Keratinocyte (primary cell): ENCODE results near the gene MXI1. TPM values are rescaled to one million over a fixed set of nuclear protein-coding genes. Genes with fewer than 3 reads are reported as not detected.
A peak's percentile ranks its signal among the peaks of the same experiment; 100 is the strongest.

ENCODE experiments used
- DNase-seq: peaks from one replicate; pipeline ENCODE4 v3.0.0-alpha.2; 2011; ENCODE audit warnings: low read depth, missing footprints, low spot score
- FAIRE-seq: peaks from 2 replicates; lab custom pipeline; 2011; peaks lifted over from hg19 to GRCh38; lab: Jason Lieb, UNC
- H2AFZ ChIP-seq: 2 replicates; pipeline ENCODE4 v1.6.0; 2012; ENCODE audit warnings: low read length, control low read depth, inconsistent platforms; ENCODE audit not compliant: control insufficient read depth
- H3K27ac ChIP-seq: 2 replicates; pipeline ENCODE4 v1.5.1; 2011; ENCODE audit warnings: low read length; ENCODE audit not compliant: control insufficient read depth, insufficient read depth
- H3K27me3 ChIP-seq: 3 replicates; pipeline ENCODE4 v1.6.0; 2011; ENCODE audit warnings: low read length; ENCODE audit not compliant: control insufficient read depth, insufficient read depth; ENCODE audit errors: extremely low read depth
- H3K36me3 ChIP-seq, 2 experiments: 2 replicates in 1 of 2; 3 replicates in 1 of 2; pipeline ENCODE4 v1.5.1; 2011; ENCODE audit warnings: low read length in 2 of 2, mild to moderate bottlenecking in 1 of 2; ENCODE audit not compliant: control insufficient read depth in 2 of 2, insufficient read depth in 2 of 2; ENCODE audit errors: extremely low read depth in 1 of 2
- H3K4me1 ChIP-seq: 3 replicates; pipeline ENCODE4 v1.5.1; 2011; ENCODE audit warnings: low read length; ENCODE audit not compliant: control insufficient read depth, insufficient read depth; ENCODE audit errors: extremely low read depth
- H3K4me2 ChIP-seq: 3 replicates; pipeline ENCODE4 v1.6.0; 2011; ENCODE audit warnings: low read depth, low read length; ENCODE audit not compliant: control insufficient read depth, insufficient read depth; ENCODE audit errors: extremely low read depth
- H3K4me3 ChIP-seq, 3 experiments: fragments of 200-600 bp in 1 of 3; sonication (generic) in 1 of 3; 2 replicates in 2 of 3; 3 replicates in 1 of 3; pipeline ENCODE4 v1.5.1; 2011 to 2016; ENCODE audit warnings: low read length in 3 of 3, mild to moderate bottlenecking in 3 of 3, control low read depth in 2 of 3, inconsistent platforms in 1 of 3, low read depth in 1 of 3, mixed read lengths in 1 of 3, mixed run types in 1 of 3, moderate library complexity in 1 of 3; ENCODE audit not compliant: control insufficient read depth in 2 of 3, insufficient read depth in 2 of 3; ENCODE audit errors: extremely low read depth in 1 of 3
- H3K79me2 ChIP-seq: 2 replicates; pipeline ENCODE4 v1.6.0; 2012; ENCODE audit warnings: low read length; ENCODE audit not compliant: control insufficient read depth, insufficient read depth
- H3K9ac ChIP-seq: 3 replicates; pipeline ENCODE4 v1.6.0; 2011; ENCODE audit warnings: low read length; ENCODE audit not compliant: control insufficient read depth, insufficient read depth; ENCODE audit errors: extremely low read depth
- H3K9me1 ChIP-seq: 3 replicates; pipeline ENCODE4 v1.6.0; 2011; ENCODE audit warnings: low read length; ENCODE audit not compliant: control insufficient read depth, insufficient read depth; ENCODE audit errors: extremely low read depth
- H3K9me3 ChIP-seq: 2 replicates; pipeline ENCODE4 v1.5.1; 2012; ENCODE audit warnings: low read depth, low read length; ENCODE audit not compliant: control insufficient read depth
- H4K20me1 ChIP-seq: 3 replicates; pipeline ENCODE4 v1.6.0; 2011; ENCODE audit warnings: low read length; ENCODE audit not compliant: control insufficient read depth, insufficient read depth; ENCODE audit errors: extremely low read depth
- EZH2 ChIP-seq: IDR thresholded peaks from one replicate; pipeline ENCODE4 v1.6.1; 2012; ENCODE audit warnings: inconsistent platforms, mild to moderate bottlenecking, low read length, moderate library complexity
- dilution Hi-C: fragments of 300-500 bp; cut with MboI; formaldehyde crosslinking; loops from one replicate; pipeline ENCODE4 v1.7.0; 2020; ENCODE audit warnings: low sequenced_read_pairs; ENCODE audit not compliant: extremely low pct_ligation_motif_present
- polyA plus RNA-seq, 5 experiments: library from polyadenylated mRNA; depleted of rRNA in 3 of 5; stranded (reverse) in 3 of 5; stranded (forward) in 1 of 5; unstranded in 1 of 5; fragments of >200 nt; gene quantifications; 1 replicate in 1 of 5; 2 replicates in 3 of 5; 3 replicates in 1 of 5; pipeline versions ENCODE4 v1.2.1 to v1.2.3, GENCODE V29; 2011 to 2012; ENCODE audit warnings: missing spikeins in 2 of 5, low read depth in 1 of 5, low replicate concordance in 1 of 5
- TF ChIP-seq, protein P1 (sequence below), 3 experiments: IDR thresholded peaks in 1 of 3; conservative IDR thresholded peaks in 1 of 3; optimal IDR thresholded peaks in 1 of 3; 2 replicates in 2 of 3; 3 replicates in 1 of 3; pipeline versions ENCODE3 to v1.5.1; 2011; ENCODE audit warnings: low read length in 3 of 3, mild to moderate bottlenecking in 3 of 3, moderate library complexity in 2 of 3, control low read depth in 1 of 3, inconsistent platforms in 1 of 3; ENCODE audit not compliant: insufficient read depth in 2 of 3; ENCODE audit errors: extremely low read depth in 1 of 3

MXI1 gene
- polyA plus RNA-seq, 1 donor (not counting 4 experiments of a cell fraction or from before 2014, with no cell fraction given) = 17.8 TPM

DNA sequence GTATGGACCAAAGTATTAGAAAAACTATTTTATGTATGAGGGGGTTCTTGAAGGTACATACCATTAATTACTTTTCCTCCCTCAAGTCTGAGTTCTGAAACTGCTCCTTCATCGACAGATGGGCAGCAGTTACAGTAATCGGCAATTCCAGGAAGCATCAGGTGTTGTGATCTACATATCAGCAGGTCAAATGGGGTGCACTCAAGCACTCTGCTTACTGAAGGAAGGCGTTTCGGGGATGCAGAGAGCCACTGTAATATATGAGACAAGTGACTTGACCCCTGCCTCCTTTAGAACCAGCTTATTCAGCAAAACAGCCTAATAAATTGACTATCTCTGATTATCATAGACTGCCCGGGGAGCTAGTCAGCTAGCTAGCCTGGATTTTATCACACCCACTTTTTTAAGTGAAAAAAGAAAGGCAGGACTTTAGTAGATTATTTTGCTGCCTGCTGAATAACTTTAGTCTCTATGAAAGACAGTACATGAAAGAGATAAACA lies 93.1 kb downstream of the MXI1 start:
- Histone ChIP-seq H3K27me3 (no peaks in the 10 kb centered on the region), H3K4me2 (no peak overlapping the region), H2AFZ (no peak overlapping the region), H3K9ac (no peak overlapping the region), H3K79me2 (peaks cover 64% of the 10 kb centered on the region), H3K9me1 (no peaks in the 10 kb centered on the region), H3K9me3 (no peaks in the 10 kb centered on the region), H3K36me3 (peaks cover 17 to 45% of the 10 kb centered on the region in 2 experiments), H3K27ac (no peak overlapping the region), H4K20me1 (peaks cover 6% of the 10 kb centered on the region), H3K4me3 (no peak overlapping the region), H3K4me1 (peaks cover 20% of the 10 kb centered on the region)
- no peak for DNase-seq
- dilution Hi-C loops = loop anchor here (25.0 kb wide), 2 partner anchors 262 to 587 kb away; partner anchors contain the start of gene SMC3
- FAIRE-seq = no peak
- TF ChIP-seq, protein P1, sequence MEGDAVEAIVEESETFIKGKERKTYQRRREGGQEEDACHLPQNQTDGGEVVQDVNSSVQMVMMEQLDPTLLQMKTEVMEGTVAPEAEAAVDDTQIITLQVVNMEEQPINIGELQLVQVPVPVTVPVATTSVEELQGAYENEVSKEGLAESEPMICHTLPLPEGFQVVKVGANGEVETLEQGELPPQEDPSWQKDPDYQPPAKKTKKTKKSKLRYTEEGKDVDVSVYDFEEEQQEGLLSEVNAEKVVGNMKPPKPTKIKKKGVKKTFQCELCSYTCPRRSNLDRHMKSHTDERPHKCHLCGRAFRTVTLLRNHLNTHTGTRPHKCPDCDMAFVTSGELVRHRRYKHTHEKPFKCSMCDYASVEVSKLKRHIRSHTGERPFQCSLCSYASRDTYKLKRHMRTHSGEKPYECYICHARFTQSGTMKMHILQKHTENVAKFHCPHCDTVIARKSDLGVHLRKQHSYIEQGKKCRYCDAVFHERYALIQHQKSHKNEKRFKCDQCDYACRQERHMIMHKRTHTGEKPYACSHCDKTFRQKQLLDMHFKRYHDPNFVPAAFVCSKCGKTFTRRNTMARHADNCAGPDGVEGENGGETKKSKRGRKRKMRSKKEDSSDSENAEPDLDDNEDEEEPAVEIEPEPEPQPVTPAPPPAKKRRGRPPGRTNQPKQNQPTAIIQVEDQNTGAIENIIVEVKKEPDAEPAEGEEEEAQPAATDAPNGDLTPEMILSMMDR (optimal IDR thresholded peaks at IDR 0.05 in 1 of 3, IDR thresholded peaks at IDR 0.05 in 1 of 3, conservative IDR thresholded peaks at IDR 0.05 in 1 of 3; ENCODE audit: extremely low read depth in 1 of 3, insufficient read depth in 2 of 3, low read length in 3 of 3) = no peak
- no peak for TF ChIP-seq EZH2

DNA sequence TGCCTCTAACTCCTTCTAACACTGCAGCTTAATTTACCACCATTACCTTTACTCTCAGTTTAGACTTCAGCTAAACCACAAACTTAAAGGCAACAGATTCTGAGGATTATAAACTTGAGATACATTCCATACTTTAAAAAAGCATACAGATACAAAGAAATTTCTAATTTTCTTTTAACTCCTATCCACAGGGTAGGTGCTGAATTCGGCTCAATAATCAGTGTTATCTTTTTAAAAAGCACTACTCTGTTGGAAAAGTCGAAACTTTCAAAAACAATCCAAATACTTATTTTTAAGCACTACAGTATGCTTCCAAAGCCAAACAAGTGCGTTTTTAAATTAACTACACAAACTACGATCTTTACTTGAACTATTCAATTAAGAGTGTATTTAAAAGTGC lies 96.3 kb downstream of the MXI1 start:
- H3K79me2 ChIP-seq = peaks cover 55% of the 10 kb centered on the region
- peak overlapping the region; percentile 78 to 97 (median 92) for H3K4me3 ChIP-seq
- no peaks in the 10 kb centered on the region for H3K9me1 ChIP-seq
- FAIRE-seq (no peak), DNase-seq (no peak)
- TF ChIP-seq EZH2 = no peak
- TF ChIP-seq, protein P1 (optimal IDR thresholded peaks at IDR 0.05 in 1 of 3, IDR thresholded peaks at IDR 0.05 in 1 of 3, conservative IDR thresholded peaks at IDR 0.05 in 1 of 3; ENCODE audit: extremely low read depth in 1 of 3, insufficient read depth in 2 of 3, low read length in 3 of 3) = no peak
- H3K9me3 ChIP-seq = no peaks in the 10 kb centered on the region
- peaks cover 7 to 27% of the 10 kb centered on the region in 2 experiments for H3K36me3 ChIP-seq
- H3K4me1 ChIP-seq = peaks cover 33% of the 10 kb centered on the region
- H3K27ac ChIP-seq = peak overlapping the region; percentile 84
- peak overlapping the region; percentile 96 for H3K9ac ChIP-seq
- peaks cover 6% of the 10 kb centered on the region for H4K20me1 ChIP-seq
- dilution Hi-C loops = loop anchor here (25.0 kb wide), 2 partner anchors 259 to 584 kb away; partner anchors contain the start of gene SMC3
- no peaks in the 10 kb centered on the region for H3K27me3 ChIP-seq
- peak overlapping the region; percentile 95 for H3K4me2 ChIP-seq
- H2AFZ ChIP-seq = no peak overlapping the region
